ENCODE results near the gene SLC16A4. TPM values are rescaled to one million over a fixed set of nuclear protein-coding genes. Genes with fewer than 3 reads are reported as not detected.
"Not testable (repeated sequence)": the region's sequence is repeated elsewhere in the genome, so short reads cannot be mapped to it uniquely, and the experiment has no call there.

The SLC16A4 gene
- total RNA-seq, 1 experiment from 2014 or later, result 0.28 TPM

DNA sequence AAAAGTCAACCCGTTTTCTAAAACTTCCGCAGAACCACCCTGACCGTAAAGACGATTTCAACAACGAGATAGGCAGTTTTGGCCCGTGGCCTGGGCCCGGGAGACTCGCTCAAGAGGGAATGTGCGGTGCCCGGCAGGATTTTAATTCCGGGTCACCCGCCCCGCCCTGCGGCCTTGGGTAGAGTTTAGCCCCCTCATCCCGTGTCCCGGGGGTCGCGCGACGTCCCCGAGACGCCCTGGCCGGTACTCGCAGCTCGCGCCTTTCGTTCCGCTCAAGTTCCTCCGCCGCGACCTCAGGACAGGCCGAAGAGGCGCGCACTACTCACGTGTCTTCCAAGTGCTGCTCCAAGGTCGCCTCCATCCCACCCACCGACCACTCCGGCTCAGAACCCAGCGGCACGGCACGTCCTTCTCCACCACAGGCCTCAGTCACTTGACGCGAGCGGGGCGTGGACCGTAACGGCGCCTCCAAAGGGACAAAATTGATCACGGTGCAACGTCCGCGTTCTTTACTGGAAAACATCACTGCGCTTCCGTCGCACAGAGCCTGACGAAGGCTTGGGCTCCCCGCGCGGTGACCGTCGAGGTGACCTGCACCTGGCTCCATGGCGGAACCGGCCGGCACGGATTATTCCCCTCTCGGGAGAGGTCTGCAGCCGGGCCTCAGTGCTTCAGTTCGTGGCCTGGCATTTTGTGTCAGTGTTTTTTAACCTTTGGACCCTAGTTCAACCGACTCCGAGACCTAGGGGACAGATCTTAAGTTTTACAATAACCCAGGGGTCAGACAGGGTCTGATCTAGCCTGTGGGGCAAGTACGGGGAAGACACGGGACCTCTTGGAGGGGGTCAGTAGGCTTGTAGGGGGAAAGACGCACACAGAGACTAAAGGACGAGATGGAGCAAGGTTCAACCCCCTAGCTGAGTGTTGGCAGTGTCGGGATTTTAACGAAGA lies 16.7 kb upstream of the SLC16A4 start, which contains the start of gene LAMTOR5 (continued):
- TF ChIP-seq, protein P1, sequence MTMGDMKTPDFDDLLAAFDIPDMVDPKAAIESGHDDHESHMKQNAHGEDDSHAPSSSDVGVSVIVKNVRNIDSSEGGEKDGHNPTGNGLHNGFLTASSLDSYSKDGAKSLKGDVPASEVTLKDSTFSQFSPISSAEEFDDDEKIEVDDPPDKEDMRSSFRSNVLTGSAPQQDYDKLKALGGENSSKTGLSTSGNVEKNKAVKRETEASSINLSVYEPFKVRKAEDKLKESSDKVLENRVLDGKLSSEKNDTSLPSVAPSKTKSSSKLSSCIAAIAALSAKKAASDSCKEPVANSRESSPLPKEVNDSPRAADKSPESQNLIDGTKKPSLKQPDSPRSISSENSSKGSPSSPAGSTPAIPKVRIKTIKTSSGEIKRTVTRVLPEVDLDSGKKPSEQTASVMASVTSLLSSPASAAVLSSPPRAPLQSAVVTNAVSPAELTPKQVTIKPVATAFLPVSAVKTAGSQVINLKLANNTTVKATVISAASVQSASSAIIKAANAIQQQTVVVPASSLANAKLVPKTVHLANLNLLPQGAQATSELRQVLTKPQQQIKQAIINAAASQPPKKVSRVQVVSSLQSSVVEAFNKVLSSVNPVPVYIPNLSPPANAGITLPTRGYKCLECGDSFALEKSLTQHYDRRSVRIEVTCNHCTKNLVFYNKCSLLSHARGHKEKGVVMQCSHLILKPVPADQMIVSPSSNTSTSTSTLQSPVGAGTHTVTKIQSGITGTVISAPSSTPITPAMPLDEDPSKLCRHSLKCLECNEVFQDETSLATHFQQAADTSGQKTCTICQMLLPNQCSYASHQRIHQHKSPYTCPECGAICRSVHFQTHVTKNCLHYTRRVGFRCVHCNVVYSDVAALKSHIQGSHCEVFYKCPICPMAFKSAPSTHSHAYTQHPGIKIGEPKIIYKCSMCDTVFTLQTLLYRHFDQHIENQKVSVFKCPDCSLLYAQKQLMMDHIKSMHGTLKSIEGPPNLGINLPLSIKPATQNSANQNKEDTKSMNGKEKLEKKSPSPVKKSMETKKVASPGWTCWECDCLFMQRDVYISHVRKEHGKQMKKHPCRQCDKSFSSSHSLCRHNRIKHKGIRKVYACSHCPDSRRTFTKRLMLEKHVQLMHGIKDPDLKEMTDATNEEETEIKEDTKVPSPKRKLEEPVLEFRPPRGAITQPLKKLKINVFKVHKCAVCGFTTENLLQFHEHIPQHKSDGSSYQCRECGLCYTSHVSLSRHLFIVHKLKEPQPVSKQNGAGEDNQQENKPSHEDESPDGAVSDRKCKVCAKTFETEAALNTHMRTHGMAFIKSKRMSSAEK (CRISPR knock-in tag; IDR thresholded peaks at IDR 0.05; ENCODE audit: borderline replicate concordance), result no peak
- TF ChIP-seq ETV6 (CRISPR knock-in tag; IDR thresholded peaks at IDR 0.05) (peak; percentile 89), RELA (CRISPR knock-in tag; IDR thresholded peaks at IDR 0.05; ENCODE audit: borderline replicate concordance) (peak; percentile 90; the same call in 1 of the 2 replicates), ZBTB21 (CRISPR knock-in tag; IDR thresholded peaks at IDR 0.05; ENCODE audit: borderline replicate concordance) (no peak), SOX15 (CRISPR knock-in tag; IDR thresholded peaks at IDR 0.05) (no peak), ELF4 (CRISPR knock-in tag; IDR thresholded peaks at IDR 0.05; ENCODE audit: low read depth) (no peak), FOXK1 (CRISPR knock-in tag; IDR thresholded peaks at IDR 0.05) (peak; percentile 99), KAT7 (CRISPR knock-in tag; IDR thresholded peaks at IDR 0.05; ENCODE audit: borderline replicate concordance) (peak; percentile 91; the same call in 1 of the 2 replicates)
- TF ChIP-seq, protein P2, sequence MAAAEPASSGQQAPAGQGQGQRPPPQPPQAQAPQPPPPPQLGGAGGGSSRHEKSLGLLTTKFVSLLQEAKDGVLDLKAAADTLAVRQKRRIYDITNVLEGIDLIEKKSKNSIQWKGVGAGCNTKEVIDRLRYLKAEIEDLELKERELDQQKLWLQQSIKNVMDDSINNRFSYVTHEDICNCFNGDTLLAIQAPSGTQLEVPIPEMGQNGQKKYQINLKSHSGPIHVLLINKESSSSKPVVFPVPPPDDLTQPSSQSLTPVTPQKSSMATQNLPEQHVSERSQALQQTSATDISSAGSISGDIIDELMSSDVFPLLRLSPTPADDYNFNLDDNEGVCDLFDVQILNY (CRISPR knock-in tag; IDR thresholded peaks at IDR 0.05), result 0 out of 2 replicates have a peak, but pooled peaks have one; percentile 62
- TF ChIP-seq, protein P3, sequence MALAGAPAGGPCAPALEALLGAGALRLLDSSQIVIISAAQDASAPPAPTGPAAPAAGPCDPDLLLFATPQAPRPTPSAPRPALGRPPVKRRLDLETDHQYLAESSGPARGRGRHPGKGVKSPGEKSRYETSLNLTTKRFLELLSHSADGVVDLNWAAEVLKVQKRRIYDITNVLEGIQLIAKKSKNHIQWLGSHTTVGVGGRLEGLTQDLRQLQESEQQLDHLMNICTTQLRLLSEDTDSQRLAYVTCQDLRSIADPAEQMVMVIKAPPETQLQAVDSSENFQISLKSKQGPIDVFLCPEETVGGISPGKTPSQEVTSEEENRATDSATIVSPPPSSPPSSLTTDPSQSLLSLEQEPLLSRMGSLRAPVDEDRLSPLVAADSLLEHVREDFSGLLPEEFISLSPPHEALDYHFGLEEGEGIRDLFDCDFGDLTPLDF (CRISPR knock-in tag; IDR thresholded peaks at IDR 0.05), result peak; percentile 86
- TF ChIP-seq, protein P4, sequence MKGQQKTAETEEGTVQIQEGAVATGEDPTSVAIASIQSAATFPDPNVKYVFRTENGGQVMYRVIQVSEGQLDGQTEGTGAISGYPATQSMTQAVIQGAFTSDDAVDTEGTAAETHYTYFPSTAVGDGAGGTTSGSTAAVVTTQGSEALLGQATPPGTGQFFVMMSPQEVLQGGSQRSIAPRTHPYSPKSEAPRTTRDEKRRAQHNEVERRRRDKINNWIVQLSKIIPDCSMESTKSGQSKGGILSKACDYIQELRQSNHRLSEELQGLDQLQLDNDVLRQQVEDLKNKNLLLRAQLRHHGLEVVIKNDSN (CRISPR knock-in tag; IDR thresholded peaks at IDR 0.05), result peak; percentile 84
- TF ChIP-seq, protein P5, sequence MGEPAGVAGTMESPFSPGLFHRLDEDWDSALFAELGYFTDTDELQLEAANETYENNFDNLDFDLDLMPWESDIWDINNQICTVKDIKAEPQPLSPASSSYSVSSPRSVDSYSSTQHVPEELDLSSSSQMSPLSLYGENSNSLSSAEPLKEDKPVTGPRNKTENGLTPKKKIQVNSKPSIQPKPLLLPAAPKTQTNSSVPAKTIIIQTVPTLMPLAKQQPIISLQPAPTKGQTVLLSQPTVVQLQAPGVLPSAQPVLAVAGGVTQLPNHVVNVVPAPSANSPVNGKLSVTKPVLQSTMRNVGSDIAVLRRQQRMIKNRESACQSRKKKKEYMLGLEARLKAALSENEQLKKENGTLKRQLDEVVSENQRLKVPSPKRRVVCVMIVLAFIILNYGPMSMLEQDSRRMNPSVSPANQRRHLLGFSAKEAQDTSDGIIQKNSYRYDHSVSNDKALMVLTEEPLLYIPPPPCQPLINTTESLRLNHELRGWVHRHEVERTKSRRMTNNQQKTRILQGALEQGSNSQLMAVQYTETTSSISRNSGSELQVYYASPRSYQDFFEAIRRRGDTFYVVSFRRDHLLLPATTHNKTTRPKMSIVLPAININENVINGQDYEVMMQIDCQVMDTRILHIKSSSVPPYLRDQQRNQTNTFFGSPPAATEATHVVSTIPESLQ (CRISPR knock-in tag; IDR thresholded peaks at IDR 0.05), result no peak
- TF ChIP-seq, protein P6, sequence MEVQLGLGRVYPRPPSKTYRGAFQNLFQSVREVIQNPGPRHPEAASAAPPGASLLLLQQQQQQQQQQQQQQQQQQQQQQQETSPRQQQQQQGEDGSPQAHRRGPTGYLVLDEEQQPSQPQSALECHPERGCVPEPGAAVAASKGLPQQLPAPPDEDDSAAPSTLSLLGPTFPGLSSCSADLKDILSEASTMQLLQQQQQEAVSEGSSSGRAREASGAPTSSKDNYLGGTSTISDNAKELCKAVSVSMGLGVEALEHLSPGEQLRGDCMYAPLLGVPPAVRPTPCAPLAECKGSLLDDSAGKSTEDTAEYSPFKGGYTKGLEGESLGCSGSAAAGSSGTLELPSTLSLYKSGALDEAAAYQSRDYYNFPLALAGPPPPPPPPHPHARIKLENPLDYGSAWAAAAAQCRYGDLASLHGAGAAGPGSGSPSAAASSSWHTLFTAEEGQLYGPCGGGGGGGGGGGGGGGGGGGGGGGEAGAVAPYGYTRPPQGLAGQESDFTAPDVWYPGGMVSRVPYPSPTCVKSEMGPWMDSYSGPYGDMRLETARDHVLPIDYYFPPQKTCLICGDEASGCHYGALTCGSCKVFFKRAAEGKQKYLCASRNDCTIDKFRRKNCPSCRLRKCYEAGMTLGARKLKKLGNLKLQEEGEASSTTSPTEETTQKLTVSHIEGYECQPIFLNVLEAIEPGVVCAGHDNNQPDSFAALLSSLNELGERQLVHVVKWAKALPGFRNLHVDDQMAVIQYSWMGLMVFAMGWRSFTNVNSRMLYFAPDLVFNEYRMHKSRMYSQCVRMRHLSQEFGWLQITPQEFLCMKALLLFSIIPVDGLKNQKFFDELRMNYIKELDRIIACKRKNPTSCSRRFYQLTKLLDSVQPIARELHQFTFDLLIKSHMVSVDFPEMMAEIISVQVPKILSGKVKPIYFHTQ (CRISPR knock-in tag; IDR thresholded peaks at IDR 0.05), result no peak

DNA sequence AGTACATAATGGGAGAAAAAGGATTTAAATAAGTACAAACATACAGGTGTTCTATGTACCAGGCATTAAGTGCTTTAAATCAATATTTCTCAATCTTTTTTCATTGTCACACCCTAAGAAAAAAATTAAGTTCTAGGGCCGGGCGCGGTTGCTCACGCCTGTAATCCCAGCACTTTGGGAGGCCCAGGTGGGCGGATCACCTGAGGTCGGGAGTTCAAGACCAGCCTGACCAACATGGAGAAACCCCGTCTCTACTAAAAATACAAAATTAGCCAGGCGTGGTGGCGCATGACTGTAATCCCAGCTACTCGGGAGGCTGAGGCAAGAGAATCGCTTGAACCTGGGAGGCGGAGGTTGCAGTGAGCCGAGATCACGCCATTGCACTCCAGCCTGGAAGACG lies 15.6 kb upstream of the SLC16A4 start:
- H3K4me1 Mint-ChIP-seq, result peaks cover 14% of the 10 kb centered on the region
- H3K36me3 Mint-ChIP-seq, result peaks cover 12% of the 10 kb centered on the region
- ATAC-seq; H3K27ac Mint-ChIP-seq; DNase-seq (ENCODE audit: low spot score); H3K27me3 Mint-ChIP-seq (ENCODE audit: low read depth); POLR2A ChIA-PET; H3K9me3 Mint-ChIP-seq; CTCF ChIA-PET: not testable (repeated sequence)
- H3K4me3 Mint-ChIP-seq, result peak overlapping the region; percentile 97
